ENCODE data around the gene MAP4K5. TPM values are rescaled to one million over a fixed set of nuclear protein-coding genes. Genes with fewer than 3 reads are reported as not detected.

The MAP4K5 gene
- total RNA-seq, 2 experiments from 2014 or later, result 26.2 to 28.1 TPM

- intact Hi-C loops (cut with micrococcal nuclease), result loop anchor here (2.0 kb wide), 1 partner anchor 210 kb away; no protein-coding TSS in a partner anchor
- CTCF ChIA-PET, result no interaction called here
- peaks cover 5% of the 10 kb centered on the region for H3K36me3 Mint-ChIP-seq (ENCODE audit: low read depth)
- no peaks in the 10 kb centered on the region for H3K9me3 Mint-ChIP-seq
- no peaks in the 10 kb centered on the region for H3K27me3 Mint-ChIP-seq
- H3K27ac Mint-ChIP-seq, result no peak overlapping the region
- no peak for ATAC-seq
- no peak for TF ChIP-seq CTCF (IDR thresholded peaks at IDR 0.05)
- no peak for DNase-seq
- peaks cover 44% of the 10 kb centered on the region for H3K4me1 Mint-ChIP-seq (ENCODE audit: low read depth)
- POLR2A ChIA-PET, result interaction anchor here (0.6 to 1.0 kb wide), 2 partner anchors 167 to 193 kb away, joined by 3 to 4 read pairs; no protein-coding TSS in a partner anchor
- H3K4me3 Mint-ChIP-seq, result peak overlapping the region; percentile 93
These were observed 2.0 kb downstream of the MAP4K5 start for GRCh38 chr14:50530358-50530757.

GRCh38 chr14:50529288-50530179, 2.8 kb downstream of the MAP4K5 start:
- ATAC-seq (no peak), DNase-seq (no peak)
- POLR2A ChIA-PET, result interaction anchor here (0.6 to 1.0 kb wide), 2 partner anchors 166 to 193 kb away, joined by 3 to 4 read pairs; no protein-coding TSS in a partner anchor
- Mint-ChIP-seq H3K27me3 (no peaks in the 10 kb centered on the region), H3K4me1 (ENCODE audit: low read depth) (peaks cover 52% of the 10 kb centered on the region), H3K9me3 (no peaks in the 10 kb centered on the region), H3K27ac (no peak overlapping the region), H3K4me3 (peak overlapping the region; percentile 93), H3K36me3 (ENCODE audit: low read depth) (peaks cover 8% of the 10 kb centered on the region)
- CTCF ChIA-PET, result no interaction called here
- intact Hi-C loops (cut with micrococcal nuclease), result loop anchor here (2.0 to 10.0 kb wide), 2 partner anchors 209 to 665 kb away; no protein-coding TSS in a partner anchor
- TF ChIP-seq CTCF (IDR thresholded peaks at IDR 0.05), result no peak

GRCh38 chr14:50528000-50528399, 4.4 kb downstream of the MAP4K5 start:
- Mint-ChIP-seq H3K4me3 (no peak overlapping the region), H3K9me3 (no peaks in the 10 kb centered on the region), H3K36me3 (ENCODE audit: low read depth) (peaks cover 13% of the 10 kb centered on the region), H3K4me1 (ENCODE audit: low read depth) (peaks cover 62% of the 10 kb centered on the region), H3K27ac (no peak overlapping the region), H3K27me3 (no peaks in the 10 kb centered on the region)
- POLR2A ChIA-PET, result interaction anchor here (0.6 kb wide), 1 partner anchor 608 kb away, joined by 3 read pairs; no protein-coding TSS in a partner anchor
- CTCF ChIA-PET, result interaction anchor here (0.6 to 1.3 kb wide), 2 partner anchors 15 to 186 kb away, joined by 3 to 5 read pairs; no protein-coding TSS in a partner anchor
- ATAC-seq (no peak), DNase-seq (no peak)
- intact Hi-C loops (cut with micrococcal nuclease), result loop anchor here (10.0 kb wide), 1 partner anchor 663 kb away; no protein-coding TSS in a partner anchor
- TF ChIP-seq CTCF (IDR thresholded peaks at IDR 0.05), result no peak

- no peak for ATAC-seq
- ChIA-PET CTCF (interaction anchor here (1.0 to 1.9 kb wide), 2 partner anchors 7 to 204 kb away, joined by 3 to 8 read pairs; no protein-coding TSS in a partner anchor), POLR2A (interaction anchor here (1.2 kb wide), 1 partner anchor 181 kb away, joined by 3 read pairs; no protein-coding TSS in a partner anchor)
- Mint-ChIP-seq H3K27ac (peak overlapping the region; percentile 55), H3K9me3 (no peaks in the 10 kb centered on the region), H3K27me3 (no peaks in the 10 kb centered on the region), H3K4me3 (no peak overlapping the region), H3K36me3 (ENCODE audit: low read depth) (peaks cover 14% of the 10 kb centered on the region), H3K4me1 (ENCODE audit: low read depth) (peaks cover 65% of the 10 kb centered on the region)
- intact Hi-C loops (cut with micrococcal nuclease), result loop anchor here (10.0 kb wide), 1 partner anchor 660 kb away; no protein-coding TSS in a partner anchor
- DNase-seq, result no peak
- TF ChIP-seq CTCF (IDR thresholded peaks at IDR 0.05), result no peak
These were observed 7.4 kb downstream of the MAP4K5 start for GRCh38 chr14:50524731-50525515.
